Measurements from ENCODE around the gene SLC35F4. TPM values are rescaled to one million over a fixed set of nuclear protein-coding genes. Genes with fewer than 3 reads are reported as not detected.

Gene SLC35F4
- total RNA-seq, 1 donor from 2014 or later, result not detected

- Histone ChIP-seq H3K27ac (no peak overlapping the region), H3K4me1 (no peaks in the 10 kb centered on the region), H3K27me3 (no peaks in the 10 kb centered on the region), H3K36me3 (no peaks in the 10 kb centered on the region), H3K4me3 (no peak overlapping the region), H3K9me3 (no peaks in the 10 kb centered on the region)
- DNase-seq (ENCODE audit: extremely low spot score in 2 of 2), result no peak
- TF ChIP-seq POLR2A (IDR thresholded peaks at IDR 0.05) (no peak), POLR2AphosphoS5 (IDR thresholded peaks at IDR 0.05; ENCODE audit: insufficient read depth in 1 of 2, low read depth in 1 of 2) (no peak), CTCF (IDR thresholded peaks at IDR 0.05) (no peak)
- intact Hi-C loops (cut with DNase I), result no loop called here
These were observed 338.9 kb downstream of the SLC35F4 start for GRCh38 chr14:57526942-57527341.

GRCh38 chr14:57519043-57519442 is 346.8 kb downstream of the SLC35F4 start:
- Histone ChIP-seq H3K9me3 (no peaks in the 10 kb centered on the region), H3K27me3 (no peaks in the 10 kb centered on the region), H3K4me1 (no peaks in the 10 kb centered on the region), H3K27ac (no peak overlapping the region), H3K36me3 (no peaks in the 10 kb centered on the region), H3K4me3 (no peak overlapping the region)
- TF ChIP-seq CTCF (IDR thresholded peaks at IDR 0.05) (no peak), POLR2AphosphoS5 (IDR thresholded peaks at IDR 0.05; ENCODE audit: insufficient read depth in 1 of 2, low read depth in 1 of 2) (no peak), POLR2A (IDR thresholded peaks at IDR 0.05) (no peak)
- intact Hi-C loops (cut with DNase I), result no loop called here
- no peak for DNase-seq (ENCODE audit: extremely low spot score in 2 of 2)

All from vagina (tissue), 2 donors.